Right ventricle myocardium superior (tissue), 1 donor: ENCODE data around the gene IL22RA2. TPM values are rescaled to one million over a fixed set of nuclear protein-coding genes. Genes with fewer than 3 reads are reported as not detected.
"Not testable (repeated sequence)": the region's sequence is repeated elsewhere in the genome, so short reads cannot be mapped to it uniquely, and the experiment has no call there.

Source experiments
- ATAC-seq: fragments of 200-7000 bp; cut with Tn5 transposase; one replicate; pipeline ENCODE4 v1.9.1; 2020; ENCODE audit warnings: mild to moderate bottlenecking; ENCODE audit not compliant: poor library complexity
- DNase-seq: peaks from one replicate; pipeline ENCODE4 v3.0.0-alpha.2; 2020
- intact Hi-C: fragments of 100-400 bp; cut with DNase I; formaldehyde crosslinking; loops from one replicate; pipeline ENCODE4 v1.11.2; 2022
- total RNA-seq: library from RNA; stranded (reverse); fragmentation: NEBNext Ultra II Directional; extraction: Animal tissue kit (Norgen Biotek cat#: 25700); gene quantifications from one replicate; pipeline ENCODE4 v1.2.1, GENCODE V29; 2021
- donor health status: DM: no; HTN: yes; CAD: no; lungs with severe emphysema.

The IL22RA2 gene
- total RNA-seq, 1 donor from 2014 or later, result not detected

DNA sequence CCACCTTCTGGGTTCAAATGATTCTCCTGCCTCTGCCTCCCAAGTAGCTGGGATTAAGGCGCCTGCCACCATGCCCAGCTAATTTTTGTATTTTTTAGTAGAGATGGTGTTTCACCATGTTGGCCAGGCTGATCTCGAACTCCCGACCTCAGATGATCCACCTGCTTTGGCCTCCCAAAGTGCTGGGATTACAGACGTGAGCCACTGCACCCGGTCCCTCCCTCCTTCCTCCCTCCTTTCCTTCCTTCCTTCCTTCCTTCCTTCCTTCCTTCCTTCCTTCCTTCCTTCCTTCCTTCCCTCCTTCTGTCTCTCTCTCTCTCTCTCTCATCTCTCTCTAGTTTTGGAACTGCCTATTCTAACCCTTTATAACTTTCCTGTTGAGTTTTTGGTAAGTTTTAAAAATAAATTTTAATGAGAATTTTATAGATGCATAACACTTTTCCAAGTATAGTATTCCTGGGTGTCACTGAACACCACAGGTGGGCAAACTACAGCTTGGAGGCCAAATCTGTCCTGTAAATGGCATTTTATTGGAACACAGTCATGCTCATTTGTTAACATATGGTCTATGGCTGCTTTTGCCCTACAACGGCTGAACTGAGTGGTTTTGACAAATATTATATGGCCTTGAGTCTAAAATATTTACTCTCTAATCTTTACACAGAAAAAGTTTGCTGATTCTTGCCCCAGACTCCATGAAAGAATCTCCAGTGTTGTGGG is 66.2 kb downstream of the IL22RA2 start:
- intact Hi-C loops, DNase-seq, ATAC-seq: not testable (repeated sequence)

DNA sequence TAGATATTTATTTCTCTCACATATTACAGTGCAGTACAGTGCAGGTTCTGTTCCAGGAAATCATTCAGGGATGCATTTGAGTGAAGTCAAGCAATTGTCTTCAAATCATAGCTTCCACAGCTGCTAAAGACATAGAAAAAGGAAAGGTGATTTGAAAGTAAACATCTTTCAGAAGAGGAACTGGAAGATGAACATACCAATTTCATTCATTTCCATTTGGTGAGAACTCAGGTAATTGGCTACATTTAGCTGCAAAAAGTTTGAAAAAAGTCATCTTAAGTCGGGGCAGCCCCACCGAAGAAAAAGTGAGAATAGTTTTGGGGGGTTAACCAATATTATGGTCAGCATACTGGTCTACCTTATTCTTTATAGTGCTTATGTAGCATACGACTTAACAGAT is 67.3 kb downstream of the IL22RA2 start:
- DNase-seq, result no peak
- intact Hi-C loops, result no loop called here
- ATAC-seq, result no peak

DNA sequence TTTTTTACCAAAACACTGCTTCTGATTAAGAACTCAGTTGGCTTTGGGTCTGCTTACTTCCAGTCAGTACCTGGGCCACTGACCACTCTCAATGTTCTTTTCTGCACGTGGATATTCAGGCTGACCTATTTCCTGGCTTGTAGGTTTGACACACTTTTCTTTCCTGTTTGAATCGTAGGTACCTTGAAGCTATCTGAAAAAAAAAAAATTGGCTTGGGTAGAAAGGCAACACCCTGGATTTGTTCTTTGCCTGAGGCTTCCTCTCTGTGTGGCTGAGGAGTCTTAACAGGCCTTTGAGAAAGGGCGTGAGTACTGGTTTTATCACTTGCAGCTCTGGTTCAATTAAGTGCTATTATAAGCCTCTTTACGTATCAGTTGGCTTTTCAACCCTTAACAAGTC is 68.1 kb downstream of the IL22RA2 start:
- intact Hi-C loops, result no loop called here
- DNase-seq, result no peak
- peak; percentile 18 for ATAC-seq

DNA sequence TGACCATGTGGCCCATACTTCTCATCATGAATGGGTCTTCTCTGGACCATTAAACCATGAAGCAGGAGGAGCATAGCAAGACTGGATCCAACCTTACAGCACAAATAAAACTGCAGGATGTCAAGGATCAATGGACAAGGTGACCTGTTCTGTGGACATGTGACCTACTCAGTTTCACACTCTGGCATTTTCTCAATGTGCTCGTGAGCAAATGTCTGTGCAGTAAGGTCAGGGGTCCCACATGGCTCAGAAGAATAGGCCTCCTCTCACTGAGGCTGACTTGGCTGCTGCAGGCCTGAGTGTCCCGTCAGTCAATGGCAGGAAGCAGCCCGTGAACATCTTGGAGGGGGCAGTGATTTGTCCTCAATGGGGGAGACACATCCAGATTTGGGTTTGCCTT is 68.5 kb downstream of the IL22RA2 start:
- ATAC-seq (no peak), DNase-seq (no peak)
- intact Hi-C loops, result no loop called here

DNA sequence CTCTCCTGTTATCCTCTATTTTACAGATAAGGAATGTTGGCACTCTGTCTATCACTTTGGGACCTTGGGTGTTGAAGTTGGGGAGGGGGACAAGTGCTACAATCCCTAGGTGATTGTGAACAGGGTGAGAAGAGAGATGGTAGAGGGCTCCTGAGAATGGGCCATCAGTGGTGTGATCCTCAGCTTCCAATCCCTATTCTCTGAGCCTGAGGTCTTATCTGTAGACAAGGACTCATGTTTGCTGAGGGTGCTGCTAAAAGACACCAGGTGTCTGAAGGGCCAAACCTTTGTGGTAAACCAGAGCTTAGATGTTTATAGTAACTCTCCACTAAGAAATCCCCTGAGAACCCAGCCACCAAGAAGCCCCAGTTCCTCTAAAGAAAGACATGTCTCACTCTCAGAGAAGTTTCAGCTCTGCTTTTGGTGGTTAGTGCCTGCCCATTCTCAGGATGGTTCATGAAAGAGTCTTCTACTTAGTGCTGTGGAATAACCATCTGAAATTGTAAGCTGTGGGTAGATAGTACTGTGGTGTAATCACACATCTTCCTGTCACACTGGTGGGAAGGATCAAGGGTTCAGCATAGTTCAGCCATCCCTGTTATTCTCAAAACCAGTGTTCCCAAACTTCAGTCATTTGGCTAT is 70.5 kb downstream of the IL22RA2 start:
- no peak for DNase-seq

DNA sequence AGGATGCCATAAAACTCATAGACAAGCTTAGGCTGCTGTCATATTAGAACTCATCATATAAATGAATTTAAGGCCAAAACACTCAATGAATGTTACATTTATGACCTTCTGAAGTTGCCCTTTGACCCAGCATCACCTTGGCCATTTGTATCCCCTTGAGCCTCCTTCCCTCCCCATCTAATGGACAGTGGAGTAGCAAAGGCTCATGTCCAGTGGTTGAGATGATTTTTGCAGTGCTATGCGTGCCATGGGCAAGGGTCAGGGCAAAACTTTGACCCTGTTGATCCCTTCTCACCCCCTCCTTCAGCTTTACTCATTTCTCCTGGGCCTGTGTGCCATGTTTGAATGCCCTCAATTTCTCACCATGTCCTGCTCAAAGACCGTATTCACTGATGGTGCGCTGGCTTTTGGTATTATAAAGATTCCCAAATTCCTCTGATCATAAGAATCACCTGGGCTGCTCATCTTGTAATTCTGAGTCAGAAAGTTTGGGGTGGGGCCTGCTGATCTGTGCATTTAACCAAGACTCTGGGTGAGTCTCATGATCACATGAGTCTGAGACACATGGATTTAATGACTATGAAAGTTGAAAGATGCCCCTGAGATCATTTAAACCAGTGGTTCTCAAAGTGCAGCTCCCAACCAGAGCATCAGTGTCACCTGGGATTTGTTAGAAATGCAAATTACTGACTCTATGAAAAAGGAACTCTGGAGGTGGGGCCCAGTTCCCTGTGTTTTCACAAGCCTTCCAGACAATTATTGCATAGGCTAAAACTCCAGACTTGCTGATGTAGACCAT is 71.2 kb downstream of the IL22RA2 start:
- intact Hi-C loops, result no loop called here
- no peak for DNase-seq
- ATAC-seq, result no peak

More for the DNA sequence above, 70.5 kb downstream of the IL22RA2 start:
- intact Hi-C loops, result no loop called here
- no peak for ATAC-seq

DNA sequence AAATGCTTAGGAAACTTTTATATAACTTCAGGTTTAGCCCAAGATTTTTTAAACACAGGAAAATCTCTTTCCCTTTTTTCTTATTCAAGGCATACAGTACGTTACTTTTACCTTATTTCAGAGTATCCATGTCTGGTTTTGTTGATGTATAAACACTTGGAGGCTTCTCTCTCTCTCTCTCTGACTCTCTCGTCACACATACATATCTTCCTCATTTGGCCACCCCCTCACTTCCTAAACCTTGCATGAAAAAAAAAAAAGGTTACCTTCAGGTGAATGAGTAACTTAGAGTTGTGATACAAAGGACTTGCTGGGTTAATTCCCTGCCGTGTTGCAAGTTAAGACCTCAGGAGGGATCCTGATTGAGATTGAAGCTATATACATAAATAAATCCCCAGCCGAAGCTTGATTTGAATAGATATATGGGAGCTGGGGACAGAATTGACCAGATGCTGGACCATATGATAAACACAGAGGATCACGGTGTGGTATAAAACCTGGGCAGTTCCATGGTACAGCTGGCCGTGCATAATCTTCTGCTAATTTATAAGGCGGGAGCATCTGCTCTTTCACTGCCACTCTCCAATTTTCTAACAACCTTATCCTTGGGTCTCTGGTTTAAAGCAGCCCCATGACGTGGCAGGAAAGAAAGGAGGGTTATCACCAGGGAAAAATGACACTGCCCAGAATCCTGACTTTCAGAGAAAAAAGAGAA is 73.6 kb downstream of the IL22RA2 start:
- ATAC-seq (no peak), DNase-seq (no peak)
- intact Hi-C loops, result loop anchor here (5.0 to 10.0 kb wide), 2 partner anchors 92 to 545 kb away; no protein-coding TSS in a partner anchor

DNA sequence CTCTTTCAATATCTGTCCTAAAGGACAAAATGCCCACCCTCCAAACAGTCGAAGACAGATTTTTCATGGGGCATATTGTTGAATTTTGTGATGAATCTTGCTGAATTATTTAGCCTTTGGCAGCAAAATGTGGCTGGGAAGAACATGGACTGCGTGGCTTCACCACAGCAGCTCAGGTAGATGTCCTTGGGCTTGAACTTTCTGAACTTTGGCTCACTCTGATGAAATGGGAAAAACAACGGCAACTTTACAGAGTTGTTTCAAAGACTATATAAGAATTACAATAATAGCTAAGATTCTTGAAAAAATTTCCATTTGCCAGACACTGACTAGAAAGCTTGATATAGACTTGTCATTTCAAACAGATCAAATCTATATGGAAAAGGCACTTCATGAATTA is 75.9 kb downstream of the IL22RA2 start:
- intact Hi-C loops, result loop anchor here (5.0 to 10.0 kb wide), 2 partner anchors 95 to 547 kb away; no protein-coding TSS in a partner anchor
- DNase-seq (no peak), ATAC-seq (no peak)

DNA sequence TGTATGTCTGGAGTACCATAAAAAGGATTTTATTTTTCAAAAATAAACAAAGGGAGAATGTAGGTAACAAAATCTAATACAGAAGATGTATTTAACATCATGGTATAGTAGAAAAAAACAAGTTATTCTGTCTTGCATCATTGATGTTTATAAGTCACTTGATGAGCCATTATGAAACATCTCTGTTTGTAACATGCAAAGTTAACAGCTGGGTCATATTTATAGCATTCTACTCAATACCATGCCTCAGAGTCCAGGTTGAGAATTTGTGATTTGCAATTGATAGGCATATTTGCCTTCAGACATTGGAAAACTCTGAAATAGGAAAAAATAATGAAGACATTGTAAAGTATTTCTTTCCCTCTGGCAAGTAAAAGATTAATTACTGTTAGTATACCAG is 76.4 kb downstream of the IL22RA2 start:
- DNase-seq (no peak), ATAC-seq (no peak)
- intact Hi-C loops, result loop anchor here (5.0 to 10.0 kb wide), 2 partner anchors 95 to 548 kb away; no protein-coding TSS in a partner anchor

DNA sequence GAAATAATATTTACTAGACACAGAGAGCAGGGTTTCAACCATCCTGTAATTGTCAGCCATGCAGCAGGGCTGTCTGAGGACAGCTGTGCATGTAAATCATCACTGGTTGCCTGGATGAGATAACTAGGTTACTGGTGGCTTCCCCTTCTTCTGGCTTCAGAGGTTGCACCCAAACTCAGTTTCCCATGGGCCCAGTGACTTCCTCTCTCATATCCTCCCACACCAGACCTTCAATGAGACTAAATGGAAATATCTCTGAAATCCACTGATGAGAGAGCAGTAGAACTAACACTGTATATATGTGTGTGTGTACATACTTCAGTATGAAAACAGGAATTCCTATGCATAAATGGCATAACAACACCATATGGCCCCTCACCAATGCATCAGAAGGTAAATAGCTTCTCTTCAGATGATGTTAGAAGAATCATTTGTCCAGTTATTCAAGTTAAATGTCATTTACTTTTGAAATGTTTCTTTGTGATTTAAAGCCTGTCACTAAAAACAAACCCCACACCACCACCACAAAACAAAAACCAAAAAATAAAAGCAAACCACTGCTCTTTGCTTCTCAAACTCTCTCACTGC is 77.7 kb downstream of the IL22RA2 start:
- ATAC-seq, result peak; percentile 10
- no peak for DNase-seq
- intact Hi-C loops, result loop anchor here (2.0 to 10.0 kb wide), 3 partner anchors 97 to 549 kb away; no protein-coding TSS in a partner anchor

DNA sequence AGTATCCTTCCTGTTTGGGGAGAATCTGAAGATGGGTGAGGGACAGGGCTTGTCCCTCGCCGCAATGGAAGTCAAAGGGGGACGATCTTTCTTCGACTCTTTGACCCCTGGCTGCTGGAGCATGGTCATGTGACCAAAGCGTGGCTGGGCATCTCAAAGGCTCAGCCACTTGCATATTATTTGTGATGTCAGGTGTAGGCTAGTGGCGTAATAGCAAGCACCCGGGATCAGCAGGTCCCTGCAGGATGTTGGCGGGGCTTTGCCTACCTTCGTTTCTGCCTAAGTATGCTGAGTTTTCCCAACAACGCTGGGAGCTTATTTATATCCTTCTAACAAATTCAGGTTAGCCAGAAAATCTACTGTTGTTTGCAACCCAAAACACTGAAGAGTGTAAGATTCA is 78.4 kb downstream of the IL22RA2 start:
- intact Hi-C loops, result loop anchor here (2.0 to 10.0 kb wide), 3 partner anchors 97 to 550 kb away; no protein-coding TSS in a partner anchor
- ATAC-seq, result no peak
- DNase-seq, result no peak

DNA sequence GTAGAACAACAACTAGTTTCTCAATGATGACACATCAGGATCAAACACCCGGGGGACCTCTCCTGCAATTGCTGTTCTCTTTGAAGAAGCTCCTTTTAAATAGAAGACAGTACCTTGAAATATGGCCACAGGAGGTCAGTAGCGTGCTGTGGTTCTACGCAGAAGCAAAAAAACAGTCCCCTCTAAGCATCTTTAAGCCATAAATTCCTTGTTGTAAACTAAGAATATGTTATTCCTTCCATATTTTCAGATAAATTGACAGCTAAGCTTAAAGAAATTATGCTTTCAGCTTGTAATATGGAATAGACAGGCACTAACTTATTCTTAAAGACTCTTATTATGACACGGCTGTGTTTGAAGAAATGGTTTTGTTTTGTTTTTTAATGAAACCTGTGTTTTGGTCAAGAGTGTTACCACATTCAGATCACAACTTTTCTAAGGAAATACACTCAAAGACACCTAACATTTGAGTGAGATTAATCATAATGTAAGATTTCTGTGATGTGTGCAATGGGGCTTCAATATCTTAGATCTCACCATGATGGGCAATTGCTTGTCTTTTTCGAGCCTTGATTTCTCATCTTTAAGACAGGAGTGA is 78.9 kb downstream of the IL22RA2 start:
- intact Hi-C loops, result loop anchor here (2.0 to 10.0 kb wide), 3 partner anchors 98 to 550 kb away; no protein-coding TSS in a partner anchor
- DNase-seq, result peak; percentile 44
- ATAC-seq, result peak; percentile 88

Other genes with a start within 250 kb of the IL22RA2 start
- gene IL20RA, start 128.7 kb downstream of the IL22RA2 start, total RNA-seq, result 9.1 TPM
- gene IFNGR1, start 45.7 kb upstream of the IL22RA2 start, total RNA-seq, result 99.9 TPM